NCI-H345 treated with DMSO at 0.1 percent for 48 hours (cell line): Measurements from ENCODE around the gene RNF187.
"Not testable (repeated sequence)": the region's sequence is repeated elsewhere in the genome, so short reads cannot be mapped to it uniquely, and the experiment has no call there.

ENCODE experiments used
- DNase-seq: peaks from one replicate; lab custom pipeline; 2025; ENCODE audit not compliant: unreplicated experiment; lab: John Stamatoyannopoulos, UW

The RNF187 gene

DNA sequence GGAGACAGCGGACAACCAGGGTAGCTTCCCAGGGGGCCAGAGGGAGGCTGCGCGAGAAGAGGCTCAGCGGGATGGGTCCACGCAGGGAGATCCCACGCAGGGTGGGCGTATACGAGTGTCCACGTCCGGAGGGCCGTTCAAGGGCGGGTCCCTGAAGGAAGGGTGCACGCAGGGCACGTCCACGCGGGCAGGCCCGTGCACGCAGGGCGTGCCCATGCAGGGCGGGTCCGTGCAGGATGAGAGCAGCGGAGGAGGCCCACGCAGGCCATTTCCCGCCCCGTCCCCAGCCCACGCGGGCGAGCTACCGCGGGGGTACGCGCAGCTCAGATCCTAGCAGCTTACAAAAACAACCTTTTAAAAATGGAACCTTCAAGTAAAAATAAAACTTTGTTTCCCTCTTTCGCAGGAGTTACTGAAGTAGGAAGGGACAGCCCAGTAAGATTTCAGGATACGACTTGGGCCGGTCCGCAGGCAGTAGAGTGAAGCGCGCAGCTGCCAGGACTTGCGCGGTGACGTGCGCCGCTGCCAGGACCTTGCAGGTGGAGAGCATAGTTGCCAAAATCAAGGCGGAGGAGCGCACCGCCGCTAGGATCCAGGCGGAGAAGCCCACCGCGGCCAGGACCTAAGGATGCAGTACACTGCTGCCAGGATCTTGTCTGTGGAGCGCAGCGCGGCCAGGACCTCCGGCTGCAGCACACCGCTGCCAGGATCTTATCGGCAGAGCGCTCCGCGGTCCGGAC is 416 bp upstream of the RNF187 start:
- peak; percentile 79 for DNase-seq

DNA sequence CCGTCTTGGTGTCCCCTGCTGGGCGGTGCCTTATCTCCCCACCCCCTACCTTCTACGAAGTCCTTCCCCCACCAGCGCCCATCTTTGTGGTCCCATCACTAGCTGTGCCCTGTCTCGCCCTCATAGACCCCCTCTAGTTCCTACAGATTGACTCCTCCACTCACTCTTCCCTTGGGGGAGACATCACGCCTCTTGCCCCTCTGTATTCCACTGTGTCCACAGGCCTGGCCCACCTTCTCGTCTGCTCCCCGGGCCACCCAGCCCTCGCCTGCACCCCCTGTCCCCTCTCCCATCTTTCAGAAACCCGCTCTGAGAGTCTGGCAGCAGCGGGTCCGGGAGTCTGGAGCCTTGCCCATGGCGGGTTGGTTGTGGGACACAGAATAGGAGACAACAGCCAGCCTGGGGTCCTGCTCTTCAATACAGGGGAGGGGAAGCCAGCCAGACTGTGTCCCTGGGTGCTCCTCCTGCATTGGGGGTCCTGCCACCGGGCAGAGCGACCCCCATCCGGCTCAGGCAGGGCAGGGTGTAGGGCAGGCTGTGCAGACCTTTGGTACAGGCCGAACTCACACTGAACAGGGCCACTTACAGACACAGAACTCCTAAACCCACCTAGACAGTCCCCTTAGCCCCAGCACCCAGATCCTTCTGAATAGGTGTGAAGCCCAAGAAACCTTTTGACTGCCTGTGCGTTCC is 1.1 kb downstream of the RNF187 start:
- DNase-seq = no peak

DNA sequence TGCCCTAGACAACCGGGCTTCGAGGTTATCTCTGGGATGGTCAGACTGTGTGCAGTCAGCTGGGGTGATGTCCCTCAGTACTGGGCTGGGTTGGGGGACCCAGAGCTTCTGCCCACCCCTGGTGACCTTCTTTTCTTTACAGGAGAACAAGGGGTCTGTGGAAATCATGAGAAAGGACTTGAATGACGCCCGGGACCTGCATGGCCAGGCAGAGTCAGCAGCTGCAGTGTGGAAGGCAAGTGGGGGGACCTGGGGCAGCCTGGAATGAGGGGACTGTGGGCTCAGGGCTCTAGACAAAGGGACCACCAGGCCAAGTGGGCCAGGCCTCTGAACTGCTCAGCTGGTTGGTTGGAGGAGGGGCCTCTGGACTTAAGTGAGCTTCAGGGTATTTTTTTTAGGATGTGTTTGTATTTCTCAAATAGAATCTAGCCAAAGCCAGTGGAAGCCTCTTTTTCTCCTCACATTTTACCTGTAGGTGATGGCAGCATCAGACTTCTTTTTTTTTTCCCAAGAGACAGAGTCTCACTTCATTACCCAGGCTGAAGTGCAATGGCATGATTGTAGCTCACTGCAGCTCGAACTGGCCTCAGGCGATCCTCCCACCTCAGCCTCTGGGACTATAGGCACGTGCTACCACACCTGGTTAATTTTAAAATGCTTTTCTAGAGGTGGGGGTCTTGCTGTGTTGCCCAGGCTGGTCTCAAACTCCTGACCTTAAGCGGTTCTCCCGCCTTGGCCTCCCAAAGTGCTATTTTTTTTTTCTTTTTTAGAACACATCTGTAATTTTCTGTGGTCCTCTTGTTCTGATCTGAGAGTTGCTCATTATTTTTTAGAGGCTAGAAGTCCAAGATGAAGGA is 1.9 kb downstream of the RNF187 start:
- DNase-seq = no peak

DNA sequence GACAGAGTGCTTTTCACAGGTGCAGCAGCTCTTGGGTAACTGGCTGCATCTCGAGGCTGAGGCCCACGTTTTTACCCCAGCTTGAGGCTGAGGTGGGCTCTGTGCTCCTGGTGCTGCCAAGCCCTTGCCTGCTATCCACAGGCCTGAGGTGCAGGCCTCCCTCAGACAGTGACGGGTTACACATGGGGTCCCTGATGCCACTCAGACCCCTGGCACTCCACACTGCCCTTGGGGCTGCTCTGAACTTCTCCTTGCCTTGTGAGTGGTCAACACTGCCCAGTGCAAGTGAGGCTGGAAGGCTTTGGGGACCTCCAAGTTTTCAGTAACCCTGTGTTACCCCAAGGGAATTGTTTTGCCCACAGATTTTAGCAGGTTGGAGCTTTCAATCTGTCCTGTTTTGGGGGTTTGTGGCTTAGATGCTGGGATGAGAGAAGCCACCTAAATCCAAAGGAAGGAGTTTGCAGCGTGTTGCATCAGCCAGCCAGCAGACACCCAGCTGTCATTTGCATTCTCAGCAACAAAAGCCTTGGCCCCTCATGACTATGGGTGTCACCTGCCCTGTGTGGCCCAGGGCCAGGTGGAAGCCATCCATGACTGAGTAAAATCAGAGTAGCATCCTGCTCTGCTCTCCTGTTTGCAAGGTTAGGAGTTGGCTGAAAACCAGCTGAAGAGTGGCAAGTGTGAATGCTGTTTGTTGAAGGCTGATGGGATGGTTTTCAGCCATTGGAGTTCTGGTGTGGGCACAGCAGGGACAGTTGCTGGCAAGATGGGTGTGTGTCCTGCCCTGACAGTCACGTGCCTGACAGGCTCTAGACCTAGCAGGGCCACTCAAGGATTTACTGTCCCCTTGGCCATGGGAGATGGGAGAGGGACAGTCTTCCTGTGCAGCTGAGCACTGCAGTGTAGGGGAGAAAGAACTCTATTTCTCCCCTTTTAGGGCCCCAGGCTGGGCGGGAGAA is 3.2 kb downstream of the RNF187 start:
- DNase-seq = peak; percentile 93

DNA sequence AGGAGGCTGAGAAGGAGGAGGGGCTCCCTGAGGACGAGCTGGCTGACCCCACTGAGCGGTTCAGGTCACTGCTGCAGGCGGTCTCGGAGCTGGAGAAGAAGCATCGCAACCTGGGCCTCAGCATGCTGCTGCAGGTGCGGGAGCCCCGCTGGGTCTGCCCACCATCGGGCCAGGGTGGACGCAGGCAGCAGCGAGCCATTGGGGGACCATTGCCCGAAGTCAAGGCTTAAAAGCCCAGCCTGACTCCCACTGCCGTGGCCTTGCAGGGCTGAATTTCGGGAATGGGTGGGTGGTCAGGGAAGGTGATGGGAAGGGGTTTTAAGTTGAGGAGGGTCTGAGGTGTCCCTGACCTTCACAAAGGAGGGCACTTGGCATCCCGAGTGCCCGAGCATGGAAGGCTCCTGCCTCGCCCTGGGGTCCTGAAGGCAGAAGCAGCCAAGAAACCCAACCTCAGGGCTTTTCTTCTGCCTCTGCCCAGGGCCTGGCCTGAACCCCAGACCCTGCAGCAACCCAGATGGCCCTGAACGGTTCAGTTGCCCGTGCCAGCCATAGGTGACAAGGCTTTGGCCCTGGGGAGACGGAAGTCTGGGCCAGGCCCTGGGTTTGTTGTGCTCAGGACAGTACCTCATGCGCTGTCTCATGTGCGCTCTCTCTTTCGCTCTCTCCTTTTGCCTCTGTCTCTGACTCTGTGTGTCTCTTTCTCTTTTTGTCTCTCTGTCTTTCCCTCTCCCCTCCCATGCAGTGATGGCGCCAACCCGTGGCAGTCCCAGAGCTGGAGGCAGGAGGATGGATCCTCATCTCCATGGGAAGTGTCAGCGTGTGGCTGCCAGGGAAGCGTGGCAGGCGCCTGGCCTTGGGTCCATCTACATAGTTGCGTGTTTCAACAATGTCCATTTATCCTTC is 6.2 kb downstream of the RNF187 start:
- no peak for DNase-seq

DNA sequence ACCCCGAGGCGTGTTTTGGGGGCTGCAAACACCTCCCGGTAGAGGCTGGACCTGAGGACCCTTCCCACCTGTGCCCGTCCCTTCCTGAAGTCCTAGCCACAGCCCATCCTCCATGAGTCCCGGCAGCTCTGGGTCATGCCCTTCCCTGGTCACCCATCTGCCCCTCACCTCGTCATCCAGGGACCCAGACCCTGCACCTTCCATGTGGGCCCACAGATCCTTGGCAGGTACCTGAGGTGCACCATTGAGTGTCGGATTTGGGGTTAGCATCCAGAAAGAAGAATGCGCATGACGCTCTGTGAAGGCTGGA is 6.8 kb downstream of the RNF187 start:
- no peak for DNase-seq

DNA sequence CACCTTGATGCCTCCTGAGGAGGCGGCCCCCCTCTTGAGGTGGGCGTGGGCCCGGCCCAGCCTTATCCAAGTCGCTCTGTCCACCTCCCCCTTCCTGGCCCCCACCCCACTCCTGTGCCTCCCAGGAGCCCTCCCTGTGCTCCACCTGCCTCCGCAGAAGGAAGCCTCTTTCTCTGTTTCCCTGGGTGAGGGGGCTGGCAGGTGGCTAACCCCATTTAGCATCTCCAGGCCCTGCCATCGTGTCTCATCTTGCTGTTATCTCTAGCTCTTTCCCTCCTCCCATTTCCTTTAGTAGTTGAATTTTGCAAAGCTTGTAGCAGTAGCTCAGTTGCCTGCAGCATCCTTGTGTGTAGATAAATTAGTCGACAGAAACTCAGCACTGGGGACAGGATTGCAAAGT is 7.2 kb downstream of the RNF187 start:
- DNase-seq = no peak

DNA sequence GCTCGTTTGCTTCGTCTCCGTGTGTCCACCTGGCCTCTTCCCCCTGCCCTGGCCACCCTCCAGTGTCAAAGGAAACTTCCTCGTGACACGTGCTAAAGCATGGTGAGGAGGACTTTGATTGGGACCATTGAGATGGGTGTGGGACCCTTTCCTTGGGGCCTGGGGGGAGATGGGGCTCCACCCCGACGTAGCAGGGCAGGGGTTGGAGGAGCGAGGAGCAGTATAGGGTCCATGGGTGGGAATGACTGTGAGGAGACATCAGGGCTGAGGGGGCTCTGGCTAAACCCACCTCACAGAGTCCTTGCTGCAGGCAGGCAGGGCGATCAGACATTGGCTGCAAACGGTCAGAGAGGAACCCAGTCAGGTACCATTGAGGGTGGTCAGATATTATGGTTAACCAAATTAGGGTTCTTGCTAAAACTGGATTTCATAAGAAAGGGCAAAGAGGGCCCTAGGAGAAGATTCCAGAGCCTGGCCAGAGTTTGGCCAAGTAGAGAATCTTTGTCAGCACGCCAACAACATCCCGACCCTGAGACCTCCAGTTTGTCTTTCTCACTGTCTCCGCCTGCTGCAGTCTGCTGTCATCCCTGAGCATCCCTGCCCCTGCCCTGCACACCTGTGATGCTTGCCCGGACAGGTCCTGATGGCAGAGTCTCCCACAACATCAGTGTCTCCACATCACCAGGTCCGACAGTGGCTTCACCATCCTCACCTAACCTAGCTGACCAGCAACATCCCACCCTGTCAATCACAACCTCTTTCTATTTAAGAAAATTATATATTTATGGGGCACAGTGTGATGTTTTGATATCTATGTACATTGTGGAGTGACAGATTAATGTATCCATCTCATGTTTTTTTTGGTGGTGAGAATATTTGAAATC is 8.0 kb downstream of the RNF187 start:
- no peak for DNase-seq

DNA sequence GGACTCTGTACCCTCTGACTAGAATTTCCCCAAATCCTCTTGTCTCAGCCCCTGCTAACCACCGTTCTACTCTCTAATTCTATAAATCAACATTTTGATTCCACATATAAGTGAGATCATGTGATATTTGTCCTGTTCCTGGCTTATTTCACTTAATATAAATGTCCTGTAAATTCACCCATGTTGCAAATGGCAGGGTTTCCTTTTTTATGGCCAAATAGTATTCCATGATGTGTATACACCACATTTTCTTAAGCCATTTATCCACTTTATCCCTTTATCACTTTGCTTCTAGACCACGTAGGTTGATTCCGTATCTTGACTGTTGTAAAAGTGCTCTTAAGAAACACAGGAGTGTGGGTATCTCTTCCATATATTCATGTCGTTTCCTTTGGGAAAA is 8.9 kb downstream of the RNF187 start:
- no peak for DNase-seq

DNA sequence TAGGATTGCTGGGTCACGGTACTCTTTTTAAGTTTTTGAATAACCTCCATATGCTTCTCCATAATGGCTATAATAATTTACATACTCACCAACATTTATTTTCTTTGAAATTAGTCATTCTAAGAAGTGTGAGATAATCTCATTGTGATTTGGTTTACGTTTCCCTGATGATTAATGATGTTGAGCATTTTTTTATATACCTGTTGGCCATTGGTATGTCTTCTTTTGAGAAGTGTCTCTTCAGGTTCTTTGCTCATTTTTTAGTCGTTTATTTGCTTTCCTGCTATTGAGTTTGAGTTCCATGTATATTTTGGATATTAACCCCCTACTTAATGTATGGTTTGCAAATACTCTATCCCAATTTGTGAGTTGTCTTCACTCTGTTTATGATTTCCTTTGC is 9.3 kb downstream of the RNF187 start:
- DNase-seq = no peak

DNA sequence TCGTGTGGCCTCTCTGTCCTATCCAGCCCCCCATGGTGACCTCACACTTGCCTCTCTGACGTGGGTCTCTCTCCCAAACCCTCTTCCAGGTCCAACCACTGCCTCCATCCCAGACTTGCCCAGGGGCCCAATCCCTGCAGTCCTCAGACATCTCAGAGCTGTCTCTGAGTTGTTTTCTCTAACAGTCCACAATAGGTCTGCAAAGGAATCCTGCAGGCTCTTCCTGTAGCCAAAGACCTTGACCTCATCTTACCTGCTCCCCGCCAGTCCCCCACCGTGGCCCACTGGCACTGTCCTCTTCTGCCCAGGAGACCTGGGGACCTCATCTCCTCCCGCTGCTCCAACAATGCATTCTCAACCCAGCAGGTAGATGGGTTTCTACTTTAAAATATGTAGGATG is 10.0 kb downstream of the RNF187 start:
- no peak for DNase-seq

DNA sequence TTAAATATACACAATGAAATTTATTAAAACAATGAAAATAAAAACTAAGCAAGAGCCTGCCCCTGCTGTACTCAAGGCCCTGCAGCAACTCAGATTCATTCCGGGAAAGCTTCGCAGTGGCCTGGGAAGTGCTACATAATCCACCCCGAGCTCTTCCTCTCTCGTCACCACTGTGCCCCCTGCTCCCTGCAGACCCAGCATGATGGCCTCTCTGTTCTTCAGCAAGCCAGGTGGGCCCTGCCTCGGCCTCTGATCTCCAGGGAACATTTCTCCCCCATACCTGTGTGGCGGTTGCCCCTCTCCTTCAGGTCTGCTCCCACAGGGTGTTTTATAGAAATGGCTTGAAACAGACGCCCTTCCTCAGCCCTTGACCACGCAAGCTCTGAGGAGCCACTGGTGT is 10.6 kb downstream of the RNF187 start:
- DNase-seq = no peak

DNA sequence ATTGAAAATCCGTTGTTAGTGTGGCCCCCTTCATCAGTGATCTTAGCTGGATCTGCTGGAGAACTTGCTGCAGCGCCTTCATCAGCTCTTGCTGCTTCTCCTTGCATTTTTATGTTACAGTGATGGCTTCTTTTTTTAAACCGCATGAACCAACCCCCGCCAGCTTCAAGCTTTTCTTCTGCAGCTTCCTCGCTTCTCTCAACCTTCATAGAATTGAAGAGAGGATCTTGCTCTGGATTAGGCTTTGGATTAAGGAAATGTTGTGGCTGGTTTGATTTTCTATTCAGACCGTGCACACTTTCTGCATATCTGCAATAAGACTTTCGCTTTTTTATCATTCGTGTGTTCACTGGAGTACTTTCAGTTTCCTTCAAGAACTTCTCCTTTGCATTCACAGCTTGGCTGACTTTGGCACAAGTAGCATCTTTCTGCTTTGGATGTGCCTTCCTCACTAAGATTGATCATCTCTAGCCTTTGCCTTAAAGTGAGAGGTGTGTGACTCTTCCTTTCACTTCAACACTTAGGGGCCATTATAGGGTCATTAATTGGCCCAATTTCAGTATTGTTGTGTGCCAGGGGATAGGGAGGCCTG is 13.1 kb downstream of the RNF187 start:
- no peak for DNase-seq

DNA sequence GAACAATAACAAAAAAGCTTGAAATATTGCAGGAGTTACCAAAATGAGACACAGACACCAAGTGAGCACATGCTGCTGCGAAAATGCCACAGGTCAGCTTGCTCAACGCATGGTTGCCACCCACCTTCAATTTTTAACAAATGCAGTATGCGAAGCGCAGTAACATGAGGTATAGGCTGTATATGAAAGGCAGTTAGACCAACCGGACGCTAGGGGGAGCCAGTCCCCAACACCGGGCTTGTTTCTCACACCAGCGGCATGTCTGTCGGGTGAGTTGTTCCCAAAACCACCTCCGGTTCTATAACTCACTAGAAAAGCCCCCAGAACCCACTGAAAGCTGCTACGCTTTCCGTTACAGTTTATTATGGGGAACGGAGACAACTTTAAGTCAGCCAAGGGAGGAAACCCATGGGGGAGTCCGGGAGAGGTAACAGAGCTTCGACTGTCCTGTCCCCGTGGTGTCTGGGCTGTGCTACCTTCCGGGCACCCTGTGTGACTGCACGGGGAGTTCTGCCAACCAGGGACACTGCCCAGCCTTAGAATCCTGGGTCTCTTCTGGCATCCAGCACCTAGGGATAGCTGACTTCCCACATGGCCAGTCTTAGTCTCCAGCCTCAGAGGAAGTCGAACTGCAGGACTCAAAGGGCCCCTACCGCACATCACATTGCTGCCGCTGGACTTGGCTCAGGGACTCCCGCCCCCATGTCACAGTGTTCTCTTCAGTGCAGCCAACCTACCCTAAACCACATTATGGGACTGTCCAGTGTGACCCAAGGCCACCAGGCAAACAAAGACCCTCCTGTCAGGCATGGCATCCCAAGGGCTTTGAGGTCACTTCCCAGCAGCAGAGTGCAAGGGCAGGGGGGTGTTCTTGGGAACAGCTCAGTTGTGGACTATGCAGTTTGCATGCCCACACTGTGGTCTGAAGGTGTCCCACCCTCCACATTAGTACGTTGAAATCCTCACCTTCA is 14.0 kb downstream of the RNF187 start:
- DNase-seq = peak; percentile 64

DNA sequence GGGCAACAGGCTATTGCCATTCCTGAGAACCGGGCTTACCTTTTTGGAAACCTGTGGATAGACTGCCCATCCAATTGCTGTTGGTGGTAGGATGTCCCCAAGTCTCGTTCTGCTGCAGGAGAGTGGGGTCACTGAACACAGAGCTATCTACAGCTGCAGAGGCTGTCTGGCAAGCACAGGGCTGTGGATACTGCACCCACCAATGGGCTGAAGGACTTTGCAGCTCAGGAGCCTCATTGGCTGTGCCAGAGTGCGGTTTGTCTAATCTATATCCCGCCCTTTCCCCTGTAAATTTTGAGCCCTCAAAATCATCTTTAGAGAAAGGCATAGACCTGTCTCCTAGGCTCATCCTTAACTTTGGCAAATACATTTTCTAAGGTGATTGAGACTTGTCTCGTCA is 15.3 kb downstream of the RNF187 start:
- DNase-seq = no peak

DNA sequence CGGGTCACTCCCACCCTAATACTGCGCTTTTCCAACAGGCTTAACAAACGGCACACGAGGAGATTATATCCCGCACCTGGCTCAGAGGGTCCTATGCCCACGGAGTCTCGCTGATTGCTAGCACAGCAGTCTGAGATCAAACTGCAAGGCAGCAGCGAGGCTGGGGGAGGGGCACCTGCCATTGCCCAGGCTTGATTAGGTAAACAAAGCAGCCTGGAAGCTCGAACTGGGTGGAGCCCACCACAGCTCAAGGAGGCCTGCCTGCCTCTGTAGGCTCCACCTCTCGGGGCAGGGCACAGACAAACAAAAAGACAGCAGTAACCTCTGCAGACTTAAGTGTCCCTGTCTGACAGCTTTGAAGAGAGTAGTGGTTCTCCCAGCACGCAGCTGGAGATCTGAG is 18.8 kb downstream of the RNF187 start:
- not testable (repeated sequence) for DNase-seq

DNA sequence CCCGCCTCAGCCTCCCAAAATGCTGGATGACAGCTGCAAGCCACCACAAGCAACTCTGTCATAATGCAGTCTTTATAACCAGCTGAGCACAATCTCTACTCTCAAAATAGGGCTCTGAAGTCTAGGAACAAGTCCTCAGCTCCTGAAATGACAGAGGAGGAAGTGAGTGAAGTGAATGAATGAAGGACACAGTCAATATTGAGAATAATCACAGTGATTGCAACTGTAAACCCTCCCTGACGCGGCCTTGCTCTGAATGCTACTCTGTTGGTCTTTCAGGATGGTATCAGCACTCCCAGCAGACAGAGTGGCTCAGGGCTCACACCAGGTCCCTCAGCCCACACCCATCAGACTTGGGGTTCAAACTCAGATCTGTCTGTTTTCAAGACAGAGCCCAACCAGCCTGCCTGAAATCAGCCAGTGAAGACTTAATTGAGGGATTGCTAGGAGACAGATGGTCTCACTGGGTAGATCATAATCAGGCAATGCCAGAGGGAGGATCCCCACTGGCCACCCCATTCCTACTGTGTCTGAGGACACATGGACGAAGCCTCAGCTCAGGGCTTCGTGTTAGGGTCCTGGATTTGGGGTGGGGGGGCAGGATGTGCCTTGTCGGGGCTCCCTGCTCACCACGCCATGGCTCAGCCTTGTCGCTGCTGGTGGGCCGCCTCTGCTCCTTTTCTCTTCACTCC is 20.9 kb downstream of the RNF187 start:
- no peak for DNase-seq
